Prostate gland (tissue), 2 donors: ENCODE measurements around the gene UNK. TPM values are rescaled to one million over a fixed set of nuclear protein-coding genes. Genes with fewer than 3 reads are reported as not detected.

Experiments
- DNase-seq: peaks from one replicate; pipeline ENCODE4 v3.0.0-alpha.2; 2019; ENCODE audit warnings: low spot score
- H3K27ac ChIP-seq, 2 donors: fragments of 200-600 bp; sonication (generic); 2 replicates each; pipeline ENCODE4 v1.5.1; 2017 to 2019
- H3K27me3 ChIP-seq: fragments of 200-600 bp; sonication (generic); replicated peaks from 2 replicates; pipeline ENCODE4 v1.5.1; 2019; ENCODE audit not compliant: insufficient read depth
- H3K36me3 ChIP-seq, 2 donors: fragments of 200-600 bp; sonication (generic); 1 replicate in 1 of 2; 2 replicates in 1 of 2; pipeline versions ENCODE4 v1.5.1 to v1.8.1; 2017 to 2019
- H3K4me1 ChIP-seq: fragments of 200-600 bp; sonication (generic); replicated peaks from 2 replicates; pipeline ENCODE4 v1.5.1; 2019
- H3K4me3 ChIP-seq, 2 donors: fragments of 200-600 bp; sonication (generic); 2 replicates each; pipeline ENCODE4 v1.5.1; 2017 to 2019
- H3K9me3 ChIP-seq: fragments of 200-600 bp; sonication (generic); 2 replicates; pipeline ENCODE4 v1.5.1; 2017
- POLR2A ChIP-seq: fragments of 450-650 bp; IDR thresholded peaks from one replicate; pipeline ENCODE4 v1.6.1; 2016; ENCODE audit warnings: antibody characterized with exemption, mild to moderate bottlenecking
- POLR2AphosphoS5 ChIP-seq: sonication (generic); formaldehyde crosslinking; IDR thresholded peaks from one replicate; pipeline ENCODE4 v1.6.1; 2017; ENCODE audit warnings: antibody characterized with exemption
- WGBS: methylation state at CpG from one replicate; pipeline ENCODE4 v1.1.5; 2018; 5-methylcytosine and 5-hydroxymethylcytosine counted together
- intact Hi-C: fragments of 100-400 bp; cut with DNase I; formaldehyde crosslinking; loops from one replicate; pipeline ENCODE4 v1.14.2; 2022
- total RNA-seq, 2 donors: library from RNA; depleted of rRNA; stranded (reverse); fragments of >200 nt; gene quantifications; one replicate each; pipeline ENCODE4 v1.1.0, GENCODE V29; 2016
- TF ChIP-seq, protein P1 (sequence below), 4 experiments: fragments of 200-600 bp in 2 of 4; fragments of 450-650 bp in 2 of 4; sonication (generic) in 2 of 4; IDR thresholded peaks; 1 replicate in 3 of 4; 2 replicates in 1 of 4; pipeline ENCODE4 v1.5.1; 2016 to 2019; ENCODE audit warnings: antibody characterized with exemption in 4 of 4, mild to moderate bottlenecking in 2 of 4, moderate library complexity in 2 of 4

The UNK gene
- total RNA-seq, 2 donors from 2014 or later, result 68.9 to 72.5 TPM

- no peak for DNase-seq
- Histone ChIP-seq H3K36me3 (no peaks in the 10 kb centered on the region), H3K4me3 (no peak overlapping the region), H3K9me3 (no peaks in the 10 kb centered on the region), H3K27me3 (no peaks in the 10 kb centered on the region), H3K27ac (peak overlapping the region in 1 of 2 donors; percentile 77), H3K4me1 (peaks cover 4% of the 10 kb centered on the region)
- intact Hi-C loops, result no loop called here
- TF ChIP-seq POLR2AphosphoS5, result no peak
- no peak for TF ChIP-seq POLR2A
- TF ChIP-seq, protein P1, sequence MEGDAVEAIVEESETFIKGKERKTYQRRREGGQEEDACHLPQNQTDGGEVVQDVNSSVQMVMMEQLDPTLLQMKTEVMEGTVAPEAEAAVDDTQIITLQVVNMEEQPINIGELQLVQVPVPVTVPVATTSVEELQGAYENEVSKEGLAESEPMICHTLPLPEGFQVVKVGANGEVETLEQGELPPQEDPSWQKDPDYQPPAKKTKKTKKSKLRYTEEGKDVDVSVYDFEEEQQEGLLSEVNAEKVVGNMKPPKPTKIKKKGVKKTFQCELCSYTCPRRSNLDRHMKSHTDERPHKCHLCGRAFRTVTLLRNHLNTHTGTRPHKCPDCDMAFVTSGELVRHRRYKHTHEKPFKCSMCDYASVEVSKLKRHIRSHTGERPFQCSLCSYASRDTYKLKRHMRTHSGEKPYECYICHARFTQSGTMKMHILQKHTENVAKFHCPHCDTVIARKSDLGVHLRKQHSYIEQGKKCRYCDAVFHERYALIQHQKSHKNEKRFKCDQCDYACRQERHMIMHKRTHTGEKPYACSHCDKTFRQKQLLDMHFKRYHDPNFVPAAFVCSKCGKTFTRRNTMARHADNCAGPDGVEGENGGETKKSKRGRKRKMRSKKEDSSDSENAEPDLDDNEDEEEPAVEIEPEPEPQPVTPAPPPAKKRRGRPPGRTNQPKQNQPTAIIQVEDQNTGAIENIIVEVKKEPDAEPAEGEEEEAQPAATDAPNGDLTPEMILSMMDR (IDR thresholded peaks at IDR 0.05), result no peak
- 85% methylated on average over 4 of the region's 4 CpGs for WGBS
Measured at GRCh38 chr17:75765981-75766380, 18.6 kb upstream of the UNK start.

DNA sequence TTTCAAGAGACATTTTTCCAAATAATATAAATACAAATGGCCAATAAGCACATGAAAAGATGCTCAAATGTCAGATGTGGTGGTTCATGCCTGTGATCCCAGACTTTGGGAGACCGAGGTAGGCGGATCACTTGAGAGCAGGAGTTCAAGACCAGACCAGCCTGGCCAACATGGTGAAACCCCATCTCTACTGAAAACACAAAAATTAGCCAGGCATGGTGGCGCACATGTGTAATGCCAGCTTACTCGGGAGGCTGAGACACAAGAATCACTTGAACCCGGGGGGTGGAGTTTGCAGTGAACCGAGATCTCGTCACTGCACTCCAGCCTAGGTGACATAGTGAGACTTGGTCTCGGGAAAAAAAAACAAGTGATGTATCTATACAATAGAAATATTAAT, 16.7 kb upstream of the UNK start:
- no peak overlapping the region for H3K4me3 ChIP-seq
- intact Hi-C loops, result no loop called here
- TF ChIP-seq, protein P1 (IDR thresholded peaks at IDR 0.05), result no peak
- TF ChIP-seq POLR2AphosphoS5 (no peak), POLR2A (no peak)
- DNase-seq, result no peak
- no peaks in the 10 kb centered on the region for H3K27me3 ChIP-seq
- WGBS, result 93% methylated on average over 8 of the region's 8 CpGs
- H3K36me3 ChIP-seq, result no peaks in the 10 kb centered on the region
- H3K27ac ChIP-seq, result no peak overlapping the region
- H3K4me1 ChIP-seq, result peaks cover 4% of the 10 kb centered on the region
- H3K9me3 ChIP-seq, result no peaks in the 10 kb centered on the region

DNA sequence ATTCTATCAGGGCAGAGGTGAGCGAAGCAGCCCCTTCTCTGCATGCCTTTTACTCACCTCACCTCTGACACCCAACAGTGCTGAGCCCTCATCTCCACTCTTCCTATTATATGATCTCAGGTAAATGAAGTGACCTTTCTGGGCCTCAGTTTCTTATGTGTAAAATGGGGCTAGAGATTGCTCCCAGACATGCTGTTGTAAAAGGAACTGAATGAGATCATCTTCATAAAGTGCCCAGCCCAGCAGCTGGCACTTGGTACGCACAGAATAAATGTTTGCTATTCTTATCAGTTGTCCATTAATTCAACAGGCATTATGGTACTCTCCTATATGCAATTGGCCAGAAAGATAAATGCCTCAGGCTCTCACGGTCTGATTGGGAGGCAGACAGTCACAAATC, 15.1 kb upstream of the UNK start:
- no peak overlapping the region for H3K4me3 ChIP-seq
- TF ChIP-seq POLR2A (no peak), POLR2AphosphoS5 (peak; percentile 71)
- WGBS, result 63% methylated on average over 3 of the region's 3 CpGs
- no peaks in the 10 kb centered on the region for H3K9me3 ChIP-seq
- H3K27me3 ChIP-seq, result no peaks in the 10 kb centered on the region
- H3K27ac ChIP-seq, result no peak overlapping the region
- peaks cover 4% of the 10 kb centered on the region for H3K4me1 ChIP-seq
- no peak for DNase-seq
- intact Hi-C loops, result no loop called here
- H3K36me3 ChIP-seq, result no peaks in the 10 kb centered on the region

DNA sequence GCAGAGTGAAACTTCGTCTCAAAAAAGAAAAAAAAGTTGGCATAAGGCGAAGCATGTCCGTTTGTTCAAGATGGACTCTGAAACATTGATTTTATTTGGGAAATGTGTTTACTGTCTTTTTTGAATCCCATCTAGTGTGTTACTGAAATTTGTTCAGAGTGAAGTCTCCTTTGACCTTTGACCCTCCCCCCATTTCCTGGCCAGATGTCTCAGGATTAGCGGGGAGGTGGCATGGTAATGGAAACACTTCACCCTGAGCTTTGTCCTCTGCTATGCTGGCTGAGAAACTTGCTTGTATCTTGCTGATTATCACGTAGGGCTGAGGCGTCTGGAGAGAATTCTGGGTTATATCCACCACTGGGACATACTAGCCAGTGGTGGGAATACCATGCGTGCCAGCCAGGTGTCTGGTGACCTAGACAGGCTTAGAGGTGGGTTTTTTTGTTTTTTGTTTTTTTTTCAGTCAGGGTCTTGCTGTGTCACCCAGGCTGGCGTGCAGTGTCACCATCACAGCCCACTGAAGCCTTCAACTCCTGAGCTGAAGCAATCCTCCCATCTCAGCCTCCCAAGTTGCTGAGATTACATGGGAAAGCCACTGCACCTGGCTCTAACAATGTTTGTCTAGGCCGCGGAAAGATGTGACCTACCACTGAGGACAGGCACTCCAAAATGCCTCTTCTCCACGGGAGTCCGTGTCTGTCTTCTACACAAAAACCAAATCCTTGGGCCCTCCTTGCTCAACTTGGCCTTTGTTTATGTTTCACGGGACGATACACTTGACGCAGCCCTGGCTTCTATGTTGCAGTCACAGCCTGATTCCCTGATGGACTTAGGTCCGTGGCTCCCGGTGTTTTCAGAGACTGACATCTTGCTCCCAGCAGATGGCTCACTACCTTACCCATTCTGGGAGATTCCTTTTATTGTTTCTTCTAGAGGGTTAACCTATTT, 13.0 kb upstream of the UNK start:
- H3K4me1 ChIP-seq, result peaks cover 4% of the 10 kb centered on the region
- no peak overlapping the region for H3K27ac ChIP-seq
- WGBS, result 78% methylated on average over 17 of the region's 17 CpGs
- intact Hi-C loops, result no loop called here
- no peaks in the 10 kb centered on the region for H3K27me3 ChIP-seq
- no peaks in the 10 kb centered on the region for H3K9me3 ChIP-seq
- H3K4me3 ChIP-seq, result no peak overlapping the region
- no peaks in the 10 kb centered on the region for H3K36me3 ChIP-seq
- TF ChIP-seq, protein P1 (IDR thresholded peaks at IDR 0.05), result peak in 2 of 4 experiments; percentile 9 to 18
- no peak for TF ChIP-seq POLR2AphosphoS5
- no peak for TF ChIP-seq POLR2A
- DNase-seq, result no peak

GRCh38 chr17:75773121-75773807, 11.3 kb upstream of the UNK start:
- WGBS, result 71% methylated on average over 12 of the region's 12 CpGs

More at GRCh38 chr17:75773121-75773807, 11.3 kb upstream of the UNK start:
- no peaks in the 10 kb centered on the region for H3K27me3 ChIP-seq
- DNase-seq, result no peak
- peaks cover 4% of the 10 kb centered on the region for H3K4me1 ChIP-seq
- intact Hi-C loops, result no loop called here
- TF ChIP-seq, protein P1 (IDR thresholded peaks at IDR 0.05), result no peak
- TF ChIP-seq POLR2A (no peak), POLR2AphosphoS5 (no peak)
- H3K4me3 ChIP-seq, result no peak overlapping the region
- H3K9me3 ChIP-seq, result no peaks in the 10 kb centered on the region
- no peak overlapping the region for H3K27ac ChIP-seq
- peaks cover under 1 to 4% of the 10 kb centered on the region in 2 donors for H3K36me3 ChIP-seq
